ENCODE results near the gene HDAC8.

DNA sequence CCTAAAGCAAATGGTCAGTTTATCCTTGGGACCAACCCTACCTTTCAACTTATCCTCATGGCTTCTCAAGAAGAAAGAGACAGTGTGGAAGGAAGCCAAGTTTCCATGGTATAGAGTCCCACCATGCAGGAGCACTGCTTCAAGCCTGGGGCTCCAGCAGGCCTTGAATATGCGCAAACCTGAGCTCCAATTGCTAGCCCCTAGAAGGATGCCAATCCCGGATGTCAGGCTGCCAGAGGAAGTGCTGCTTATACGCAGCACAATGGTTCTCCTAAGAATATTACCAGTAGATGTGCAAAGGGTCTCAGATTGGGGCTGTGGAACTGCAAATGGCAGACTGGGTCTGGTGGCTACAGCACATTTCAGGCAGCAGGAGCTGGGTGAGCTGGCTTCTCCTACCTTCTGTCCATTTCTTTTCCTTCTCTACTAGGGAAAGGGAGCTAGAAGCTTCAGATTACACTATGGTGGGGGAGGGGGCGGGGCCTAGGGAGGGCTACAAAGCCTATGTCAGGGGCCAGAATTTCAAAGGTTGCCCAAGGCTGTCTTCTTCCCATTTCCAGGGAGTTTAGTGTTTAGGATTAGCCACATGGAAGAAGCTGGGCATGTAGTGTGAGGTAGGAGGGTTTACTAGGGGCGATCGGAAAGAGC, 226.2 kb downstream of the HDAC8 start:
- TF ChIP-seq, protein P1, sequence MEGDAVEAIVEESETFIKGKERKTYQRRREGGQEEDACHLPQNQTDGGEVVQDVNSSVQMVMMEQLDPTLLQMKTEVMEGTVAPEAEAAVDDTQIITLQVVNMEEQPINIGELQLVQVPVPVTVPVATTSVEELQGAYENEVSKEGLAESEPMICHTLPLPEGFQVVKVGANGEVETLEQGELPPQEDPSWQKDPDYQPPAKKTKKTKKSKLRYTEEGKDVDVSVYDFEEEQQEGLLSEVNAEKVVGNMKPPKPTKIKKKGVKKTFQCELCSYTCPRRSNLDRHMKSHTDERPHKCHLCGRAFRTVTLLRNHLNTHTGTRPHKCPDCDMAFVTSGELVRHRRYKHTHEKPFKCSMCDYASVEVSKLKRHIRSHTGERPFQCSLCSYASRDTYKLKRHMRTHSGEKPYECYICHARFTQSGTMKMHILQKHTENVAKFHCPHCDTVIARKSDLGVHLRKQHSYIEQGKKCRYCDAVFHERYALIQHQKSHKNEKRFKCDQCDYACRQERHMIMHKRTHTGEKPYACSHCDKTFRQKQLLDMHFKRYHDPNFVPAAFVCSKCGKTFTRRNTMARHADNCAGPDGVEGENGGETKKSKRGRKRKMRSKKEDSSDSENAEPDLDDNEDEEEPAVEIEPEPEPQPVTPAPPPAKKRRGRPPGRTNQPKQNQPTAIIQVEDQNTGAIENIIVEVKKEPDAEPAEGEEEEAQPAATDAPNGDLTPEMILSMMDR (IDR thresholded peaks at IDR 0.05; ENCODE audit: low read length): no peak
- no peak for TF ChIP-seq EZH2phosphoT487 (IDR thresholded peaks at IDR 0.05; ENCODE audit: low read length)
- TF ChIP-seq EZH2 (optimal IDR thresholded peaks at IDR 0.05; ENCODE audit: low read depth, low read length): no peak
